D721Med (cell line): Measurements from ENCODE around the gene PPIA.
A peak's percentile ranks its signal among the peaks of the same experiment; 100 is the strongest.
"Not testable (repeated sequence)": the region's sequence is repeated elsewhere in the genome, so short reads cannot be mapped to it uniquely, and the experiment has no call there.

Experiments used
- DNase-seq: peaks from one replicate; pipeline ENCODE4 v3.0.0; 2011; ENCODE audit warnings: low spot score; ENCODE audit not compliant: insufficient read length
- FAIRE-seq: peaks from 2 replicates; lab custom pipeline; 2011; peaks lifted over from hg19 to GRCh38; lab: Jason Lieb, UNC
- TF ChIP-seq, protein P1 (sequence below): IDR thresholded peaks from 2 replicates; pipeline ENCODE4 v1.5.1; 2012; ENCODE audit warnings: mild to moderate bottlenecking, control low read depth; ENCODE audit not compliant: insufficient read depth; ENCODE audit errors: missing control alignments

Gene PPIA

DNA sequence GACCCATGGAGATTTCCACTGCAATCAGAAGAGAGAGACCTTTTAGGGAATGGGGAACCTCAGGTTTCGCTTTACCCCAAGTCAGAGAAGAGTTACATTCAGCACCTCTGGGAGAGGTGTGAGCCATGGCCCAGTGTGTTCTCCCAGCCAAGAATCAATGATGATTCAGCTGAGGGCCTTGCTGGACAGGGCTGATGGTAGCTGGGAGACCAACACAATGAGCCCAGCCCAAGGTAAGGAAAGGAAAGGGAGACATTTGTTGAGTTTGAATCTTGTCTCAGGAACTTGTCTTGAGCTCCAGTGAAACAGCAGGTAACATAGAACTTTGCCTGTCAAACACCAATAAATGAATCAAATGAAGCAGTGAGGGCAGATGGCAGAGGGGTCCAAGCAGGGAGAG lies 14.0 kb upstream of the PPIA start:
- TF ChIP-seq, protein P1, sequence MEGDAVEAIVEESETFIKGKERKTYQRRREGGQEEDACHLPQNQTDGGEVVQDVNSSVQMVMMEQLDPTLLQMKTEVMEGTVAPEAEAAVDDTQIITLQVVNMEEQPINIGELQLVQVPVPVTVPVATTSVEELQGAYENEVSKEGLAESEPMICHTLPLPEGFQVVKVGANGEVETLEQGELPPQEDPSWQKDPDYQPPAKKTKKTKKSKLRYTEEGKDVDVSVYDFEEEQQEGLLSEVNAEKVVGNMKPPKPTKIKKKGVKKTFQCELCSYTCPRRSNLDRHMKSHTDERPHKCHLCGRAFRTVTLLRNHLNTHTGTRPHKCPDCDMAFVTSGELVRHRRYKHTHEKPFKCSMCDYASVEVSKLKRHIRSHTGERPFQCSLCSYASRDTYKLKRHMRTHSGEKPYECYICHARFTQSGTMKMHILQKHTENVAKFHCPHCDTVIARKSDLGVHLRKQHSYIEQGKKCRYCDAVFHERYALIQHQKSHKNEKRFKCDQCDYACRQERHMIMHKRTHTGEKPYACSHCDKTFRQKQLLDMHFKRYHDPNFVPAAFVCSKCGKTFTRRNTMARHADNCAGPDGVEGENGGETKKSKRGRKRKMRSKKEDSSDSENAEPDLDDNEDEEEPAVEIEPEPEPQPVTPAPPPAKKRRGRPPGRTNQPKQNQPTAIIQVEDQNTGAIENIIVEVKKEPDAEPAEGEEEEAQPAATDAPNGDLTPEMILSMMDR: no peak
- FAIRE-seq: no peak
- no peak for DNase-seq

DNA sequence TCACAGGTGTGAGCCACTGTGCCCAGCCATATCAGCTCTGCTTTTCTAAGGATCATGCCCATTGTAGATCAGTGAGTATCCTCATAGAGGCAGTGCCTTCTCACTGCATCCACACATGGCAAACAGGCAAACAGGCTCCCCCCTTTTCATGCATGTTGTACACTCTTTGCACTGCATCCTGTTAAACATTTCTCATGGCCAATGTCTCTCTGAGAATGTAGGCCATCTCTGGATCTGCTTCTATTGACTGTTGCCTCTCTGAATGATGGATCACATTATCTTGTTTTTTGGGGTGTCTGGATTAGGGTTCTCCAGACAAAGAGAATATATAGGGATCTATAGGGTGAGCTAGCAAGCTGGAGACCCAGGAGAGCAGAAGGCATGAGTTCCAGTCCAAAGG lies 13.1 kb upstream of the PPIA start:
- FAIRE-seq (no peak), DNase-seq (no peak)
- TF ChIP-seq, protein P1: no peak

DNA sequence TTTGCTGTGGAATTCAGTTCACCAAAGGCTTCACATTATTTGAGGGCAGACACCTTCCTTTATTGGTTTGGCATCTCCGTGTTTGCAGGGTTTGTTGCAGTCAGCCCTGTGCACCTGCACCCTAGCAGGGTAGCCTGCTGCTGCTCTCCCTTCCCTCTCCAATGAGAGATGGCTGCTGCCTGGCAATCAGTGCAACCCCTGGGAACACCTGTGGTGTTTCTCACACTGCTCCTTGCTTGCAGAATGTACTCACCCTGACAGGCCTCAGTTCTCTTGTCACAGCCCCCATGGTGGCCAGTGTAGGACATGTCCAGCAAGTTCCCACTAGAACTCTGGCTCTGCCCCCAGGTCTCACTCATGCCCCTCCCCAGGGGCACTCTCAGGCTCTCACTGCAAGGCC lies 12.1 kb upstream of the PPIA start:
- no peak for DNase-seq
- TF ChIP-seq, protein P1: no peak
- FAIRE-seq: no peak

DNA sequence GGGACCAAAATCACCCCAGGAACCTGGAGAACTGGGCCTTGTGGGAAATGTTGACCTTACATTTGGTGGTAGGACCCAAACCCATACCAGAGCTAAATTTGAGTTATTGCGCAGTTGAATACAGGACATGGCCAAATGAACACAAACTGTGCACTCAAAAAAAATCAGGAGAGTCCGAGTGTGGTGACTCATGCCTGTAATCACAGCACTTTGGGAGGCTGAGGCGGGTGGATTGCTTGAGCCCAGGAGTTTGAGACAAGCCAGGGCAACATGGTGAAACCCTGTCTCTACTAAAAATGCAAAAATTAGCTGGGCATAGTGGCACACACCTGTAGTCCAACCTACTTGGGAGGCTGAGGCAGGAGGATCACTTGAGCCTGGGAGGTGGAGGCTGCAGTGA lies 11.3 kb upstream of the PPIA start:
- not testable (repeated sequence) for DNase-seq, FAIRE-seq

DNA sequence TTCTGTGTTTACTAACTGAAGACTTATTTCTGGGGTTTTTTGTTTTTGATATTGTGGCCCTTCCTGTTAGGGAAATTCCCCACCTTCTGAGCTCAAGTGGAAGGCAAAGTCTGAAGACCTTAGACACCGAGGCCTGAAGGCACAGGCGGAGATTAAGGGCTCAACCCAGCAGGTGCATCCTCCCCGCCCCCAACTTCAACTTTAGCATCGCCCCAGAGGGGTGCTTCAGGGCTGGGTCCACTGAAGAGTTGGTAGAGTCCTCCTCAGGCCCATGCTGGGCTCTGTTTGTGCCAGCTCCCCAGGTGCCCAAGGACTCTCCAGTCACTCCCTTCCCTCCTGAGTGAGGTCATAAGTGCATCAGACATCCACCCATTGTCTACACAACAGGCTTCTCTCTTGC lies 9.4 kb upstream of the PPIA start:
- DNase-seq: no peak
- FAIRE-seq: no peak
- TF ChIP-seq, protein P1: no peak

DNA sequence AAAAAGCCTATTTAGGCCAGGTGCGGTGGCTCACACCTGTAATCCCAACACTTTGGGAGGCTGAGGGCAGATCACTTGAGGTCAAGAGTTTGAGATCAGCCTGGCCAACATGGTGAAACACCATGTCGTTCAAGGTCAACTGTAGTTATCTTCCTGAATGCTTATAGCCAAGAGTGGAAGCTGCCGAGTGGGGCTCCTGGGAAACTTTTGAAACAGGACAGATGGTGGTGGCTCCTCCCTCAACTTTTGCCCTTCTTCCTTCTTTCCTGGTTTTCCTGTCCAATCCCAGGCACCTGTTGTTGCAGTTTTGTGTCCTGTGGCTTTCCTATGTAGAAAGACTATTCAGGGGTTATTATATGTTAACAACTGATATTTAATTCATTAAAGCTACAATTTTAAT lies 8.7 kb upstream of the PPIA start:
- no peak for DNase-seq
- TF ChIP-seq, protein P1: no peak
- FAIRE-seq: no peak

DNA sequence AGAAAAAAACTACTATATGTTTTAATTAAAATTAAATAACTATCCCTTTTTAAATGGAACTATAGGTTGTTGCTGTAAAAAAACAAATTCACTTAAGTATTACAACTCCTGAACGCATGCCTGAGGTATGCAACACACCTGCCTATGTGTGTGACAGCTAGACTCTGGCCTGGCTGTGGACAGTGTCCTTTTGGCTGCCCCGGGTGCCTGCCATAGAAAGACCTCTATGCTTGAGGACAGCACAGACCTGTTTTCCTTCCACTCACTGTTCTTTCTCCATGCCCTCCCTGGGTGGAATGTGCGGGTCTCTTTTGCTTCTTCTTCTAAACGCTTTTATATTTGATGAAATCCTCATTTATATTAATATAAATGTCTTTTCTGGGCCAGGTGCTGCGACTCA lies 6.5 kb upstream of the PPIA start:
- DNase-seq (peak; percentile 7), FAIRE-seq (no peak)
- TF ChIP-seq, protein P1: no peak
